IPS-18c (cell line): ENCODE results near the gene PELI2.

Experiments used
- H3K4me3 ChIP-seq: 2 replicates; pipeline ENCODE4 v1.7.0; 2013; ENCODE audit warnings: low read depth, mild to moderate bottlenecking, low read length, moderate library complexity; ENCODE audit not compliant: insufficient read depth
- H3K9me3 ChIP-seq: one replicate; pipeline ENCODE4 v1.6.1; 2013; ENCODE audit warnings: mild to moderate bottlenecking, low read length, moderate library complexity; ENCODE audit not compliant: control insufficient read depth, insufficient read depth

The PELI2 gene

GRCh38 chr14:56117765-56118610 is at the start of gene PELI2:
Gene PELI2 (plus strand): TSS chr14:56118411. CDS start chr14:56118661, 250 bp downstream.
- Histone ChIP-seq H3K4me3 (peak within 1 kb of the TSS; percentile 77), H3K9me3 (no peaks in the 10 kb centered on the region)

- H3K4me3 ChIP-seq, result no peak overlapping the region
These were observed 44.4 kb upstream of the PELI2 start for GRCh38 chr14:56073799-56074198.

GRCh38 chr14:56075301-56075700 is 42.9 kb upstream of the PELI2 start:
- no peak overlapping the region for H3K4me3 ChIP-seq
- H3K9me3 ChIP-seq, result no peaks in the 10 kb centered on the region

More at GRCh38 chr14:56073799-56074198, 44.4 kb upstream of the PELI2 start:
- no peaks in the 10 kb centered on the region for H3K9me3 ChIP-seq

- H3K4me3 ChIP-seq, result no peak overlapping the region
- no peaks in the 10 kb centered on the region for H3K9me3 ChIP-seq
These were observed 37.1 kb upstream of the PELI2 start for GRCh38 chr14:56081139-56081538.

GRCh38 chr14:56082880-56083279 is 35.3 kb upstream of the PELI2 start:
- Histone ChIP-seq H3K4me3 (no peak overlapping the region), H3K9me3 (no peaks in the 10 kb centered on the region)

- no peaks in the 10 kb centered on the region for H3K9me3 ChIP-seq
- H3K4me3 ChIP-seq, result no peak overlapping the region
These were observed 32.7 kb upstream of the PELI2 start for GRCh38 chr14:56085471-56085870.

- no peak overlapping the region for H3K4me3 ChIP-seq
These were observed 30.3 kb upstream of the PELI2 start for GRCh38 chr14:56087671-56088471.

GRCh38 chr14:56088941-56089340 is 29.3 kb upstream of the PELI2 start:
- H3K4me3 ChIP-seq, result no peak overlapping the region

More at GRCh38 chr14:56087671-56088471, 30.3 kb upstream of the PELI2 start:
- no peaks in the 10 kb centered on the region for H3K9me3 ChIP-seq

GRCh38 chr14:56092763-56093162 is 25.4 kb upstream of the PELI2 start:
- no peaks in the 10 kb centered on the region for H3K9me3 ChIP-seq
- no peak overlapping the region for H3K4me3 ChIP-seq

More at GRCh38 chr14:56088941-56089340, 29.3 kb upstream of the PELI2 start:
- H3K9me3 ChIP-seq, result no peaks in the 10 kb centered on the region

GRCh38 chr14:56094076-56094475 is 24.1 kb upstream of the PELI2 start:
- Histone ChIP-seq H3K9me3 (no peaks in the 10 kb centered on the region), H3K4me3 (no peak overlapping the region)

- no peak overlapping the region for H3K4me3 ChIP-seq
- no peaks in the 10 kb centered on the region for H3K9me3 ChIP-seq
These were observed 20.2 kb upstream of the PELI2 start for GRCh38 chr14:56098021-56098420.

GRCh38 chr14:56099081-56099797 is 19.0 kb upstream of the PELI2 start:
- Histone ChIP-seq H3K4me3 (no peak overlapping the region), H3K9me3 (no peaks in the 10 kb centered on the region)

- H3K9me3 ChIP-seq, result no peaks in the 10 kb centered on the region
- no peak overlapping the region for H3K4me3 ChIP-seq
These were observed 17.7 kb upstream of the PELI2 start for GRCh38 chr14:56100556-56100955.

GRCh38 chr14:56102941-56103340 is 15.3 kb upstream of the PELI2 start:
- Histone ChIP-seq H3K4me3 (no peak overlapping the region), H3K9me3 (no peaks in the 10 kb centered on the region)

- H3K4me3 ChIP-seq, result no peak overlapping the region
- H3K9me3 ChIP-seq, result no peaks in the 10 kb centered on the region
These were observed 10.6 kb upstream of the PELI2 start for GRCh38 chr14:56107615-56108014.

GRCh38 chr14:56108057-56108456 is 10.2 kb upstream of the PELI2 start:
- Histone ChIP-seq H3K9me3 (no peaks in the 10 kb centered on the region), H3K4me3 (no peak overlapping the region)

- no peaks in the 10 kb centered on the region for H3K9me3 ChIP-seq
- H3K4me3 ChIP-seq, result no peak overlapping the region
These were observed 5.4 kb upstream of the PELI2 start for GRCh38 chr14:56112781-56113180.
